Measurements from ENCODE around the gene FGD5. TPM values are rescaled to one million over a fixed set of nuclear protein-coding genes. Genes with fewer than 3 reads are reported as not detected.
"Not testable (repeated sequence)": the region's sequence is repeated elsewhere in the genome, so short reads cannot be mapped to it uniquely, and the experiment has no call there.

FGD5 gene
- total RNA-seq, 2 experiments from 2014 or later = 0.31 to 0.32 TPM

DNA sequence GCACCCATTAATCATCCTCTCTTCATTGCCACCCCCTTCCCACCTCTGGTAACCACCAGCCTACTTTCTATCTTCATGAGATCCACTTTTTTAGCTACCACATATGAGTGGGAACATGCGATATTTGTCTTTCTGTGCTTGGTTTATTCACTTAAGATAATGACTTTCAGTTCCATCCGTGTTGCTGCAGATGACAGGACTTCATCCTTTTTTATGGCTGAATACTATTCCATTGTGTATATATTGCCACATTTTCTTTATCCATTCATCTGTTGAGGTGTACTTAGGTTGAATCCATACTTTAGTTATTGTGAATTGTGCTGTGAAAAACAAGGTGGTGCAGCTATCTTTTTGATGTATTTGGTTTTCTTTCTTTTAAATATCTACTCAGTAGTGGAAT lies 75.3 kb downstream of the FGD5 start:
- Mint-ChIP-seq H3K4me3 (no peak overlapping the region), H3K4me1 (ENCODE audit: low read depth) (peaks cover 14% of the 10 kb centered on the region), H3K9me3 (ENCODE audit: insufficient read depth) (no peaks in the 10 kb centered on the region), H3K27me3 (ENCODE audit: low read depth) (peaks cover 58% of the 10 kb centered on the region), H3K36me3 (ENCODE audit: low read depth) (no peaks in the 10 kb centered on the region), H3K27ac (no peak overlapping the region)
- no peak for ATAC-seq
- no peak for DNase-seq
- POLR2A ChIA-PET = no interaction called here
- CTCF ChIA-PET = no interaction called here

GRCh38 chr3:14897266-14897665 lies 78.5 kb downstream of the FGD5 start:
- H3K27ac Mint-ChIP-seq = no peak overlapping the region
- peaks cover 45% of the 10 kb centered on the region for H3K27me3 Mint-ChIP-seq (ENCODE audit: low read depth)
- POLR2A ChIA-PET = no interaction called here
- no peak overlapping the region for H3K4me3 Mint-ChIP-seq
- no peaks in the 10 kb centered on the region for H3K9me3 Mint-ChIP-seq (ENCODE audit: insufficient read depth)
- H3K4me1 Mint-ChIP-seq (ENCODE audit: low read depth) = peaks cover 6% of the 10 kb centered on the region
- CTCF ChIA-PET = interaction anchor here (1.5 kb wide), 1 partner anchor 24 kb away, joined by 3 read pairs; no protein-coding TSS in a partner anchor
- ATAC-seq (no peak), DNase-seq (no peak)
- no peaks in the 10 kb centered on the region for H3K36me3 Mint-ChIP-seq (ENCODE audit: low read depth)

DNA sequence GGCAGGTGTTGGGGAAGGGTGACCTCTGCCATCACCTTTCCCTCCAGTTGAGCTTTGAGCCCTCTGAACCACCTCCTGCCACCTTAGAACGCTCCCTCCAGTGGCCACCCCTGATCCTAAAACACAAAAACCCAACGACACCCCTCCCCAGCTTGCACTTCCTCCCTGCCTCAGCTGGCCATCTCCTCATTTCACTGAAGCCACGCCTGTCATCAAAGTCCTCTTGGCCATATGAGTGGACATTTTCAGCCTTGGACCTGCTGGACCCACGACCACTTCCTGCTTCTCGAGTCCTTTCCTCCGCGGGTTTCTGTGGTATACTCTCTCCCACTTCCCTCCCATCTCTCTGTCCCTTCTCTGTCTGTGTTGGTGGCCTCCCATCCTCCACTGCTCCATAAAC lies 80.2 kb downstream of the FGD5 start:
- H3K4me3 Mint-ChIP-seq = no peak overlapping the region
- no peak for DNase-seq
- peak overlapping the region; percentile 27 for H3K27ac Mint-ChIP-seq
- ChIA-PET POLR2A (no interaction called here), CTCF (no interaction called here)
- peaks cover 44% of the 10 kb centered on the region for H3K27me3 Mint-ChIP-seq (ENCODE audit: low read depth)
- no peaks in the 10 kb centered on the region for H3K9me3 Mint-ChIP-seq (ENCODE audit: insufficient read depth)
- peaks cover 6% of the 10 kb centered on the region for H3K4me1 Mint-ChIP-seq (ENCODE audit: low read depth)
- no peaks in the 10 kb centered on the region for H3K36me3 Mint-ChIP-seq (ENCODE audit: low read depth)
- ATAC-seq = no peak

- DNase-seq (no peak), ATAC-seq (no peak)
- ChIA-PET CTCF (no interaction called here), POLR2A (no interaction called here)
- H3K27ac Mint-ChIP-seq = no peak overlapping the region
- no peak overlapping the region for H3K4me3 Mint-ChIP-seq
- no peaks in the 10 kb centered on the region for H3K9me3 Mint-ChIP-seq (ENCODE audit: insufficient read depth)
- no peaks in the 10 kb centered on the region for H3K36me3 Mint-ChIP-seq (ENCODE audit: low read depth)
- H3K27me3 Mint-ChIP-seq (ENCODE audit: low read depth) = peaks cover 39% of the 10 kb centered on the region
- H3K4me1 Mint-ChIP-seq (ENCODE audit: low read depth) = peaks cover 6% of the 10 kb centered on the region
Observed at GRCh38 chr3:14899993-14900618, 81.3 kb downstream of the FGD5 start.

DNA sequence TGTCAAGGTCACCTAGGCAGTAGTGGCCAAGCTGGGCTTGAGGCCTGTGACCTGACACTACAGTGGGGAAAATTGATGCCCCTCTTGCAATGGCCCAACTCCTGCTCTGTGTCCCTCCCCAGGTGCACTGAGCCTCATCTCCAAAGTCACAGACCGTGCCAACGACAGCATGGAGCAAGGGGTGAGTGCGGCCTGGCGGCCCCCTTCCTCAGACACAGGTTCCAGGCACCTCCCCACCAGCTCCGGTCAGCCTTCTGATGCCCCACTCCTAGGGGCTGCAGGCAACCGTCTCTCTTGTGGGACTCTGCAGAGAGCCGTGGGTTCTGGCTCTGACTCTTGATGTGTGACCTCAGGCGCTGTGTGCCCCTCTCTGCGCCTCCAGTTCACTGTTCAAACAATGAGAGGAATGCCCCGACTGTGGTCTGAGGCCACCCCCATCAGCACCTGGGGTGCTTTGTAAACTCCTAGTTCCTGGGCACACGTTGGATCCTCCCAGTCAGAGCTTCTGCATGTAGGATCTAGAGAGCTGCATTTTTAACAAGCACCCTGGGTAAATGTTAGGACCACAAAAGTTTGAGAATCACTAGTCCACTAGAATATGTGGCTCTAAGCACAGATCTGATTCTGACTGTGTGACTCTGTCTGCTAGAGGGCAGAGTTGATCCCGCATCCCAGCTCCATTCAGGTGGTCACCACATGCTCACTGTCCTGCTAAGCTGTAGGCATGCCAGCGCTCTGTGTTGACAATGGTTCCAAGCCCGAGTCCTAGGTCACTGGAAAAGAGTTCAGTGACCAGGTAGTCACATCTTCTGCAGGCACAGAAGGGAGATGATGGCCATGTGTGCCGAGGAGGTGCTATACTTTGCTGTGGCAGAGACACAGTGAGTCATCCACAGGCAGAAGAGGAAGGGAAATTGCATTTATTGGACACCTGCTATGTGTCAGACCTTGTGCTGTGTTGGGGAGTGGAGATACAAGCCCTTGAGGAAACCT lies 82.4 kb downstream of the FGD5 start:
- CTCF ChIA-PET = no interaction called here
- Mint-ChIP-seq H3K4me3 (no peak overlapping the region), H3K27me3 (ENCODE audit: low read depth) (peaks cover 35% of the 10 kb centered on the region), H3K4me1 (ENCODE audit: low read depth) (peaks cover 7% of the 10 kb centered on the region), H3K27ac (no peak overlapping the region), H3K9me3 (ENCODE audit: insufficient read depth) (no peaks in the 10 kb centered on the region), H3K36me3 (ENCODE audit: low read depth) (no peaks in the 10 kb centered on the region)
- no peak for ATAC-seq
- POLR2A ChIA-PET = no interaction called here
- no peak for DNase-seq

DNA sequence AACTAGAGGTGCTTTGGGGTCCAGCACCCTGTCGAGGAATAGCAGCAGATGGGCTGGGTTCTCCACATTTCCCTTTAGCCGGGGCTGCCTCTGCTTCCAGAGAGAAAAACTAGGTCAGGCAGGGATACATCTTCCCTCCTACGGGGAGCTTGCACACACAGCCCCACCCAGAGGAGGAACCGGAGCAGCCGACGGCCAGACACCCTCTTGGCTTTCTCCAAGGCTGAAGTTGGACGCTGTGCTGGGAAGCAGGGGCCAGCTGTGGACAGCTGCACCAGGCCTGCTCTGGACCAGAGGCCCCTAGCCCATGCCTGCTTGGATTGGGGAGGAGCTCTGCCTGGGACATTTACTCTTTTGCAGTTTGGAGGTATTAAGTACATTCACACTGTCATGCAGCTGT lies 84.0 kb downstream of the FGD5 start:
- H3K36me3 Mint-ChIP-seq (ENCODE audit: low read depth) = no peaks in the 10 kb centered on the region
- ChIA-PET CTCF (no interaction called here), POLR2A (no interaction called here)

GRCh38 chr3:14903501-14903900 lies 84.7 kb downstream of the FGD5 start:
- H3K9me3 Mint-ChIP-seq (ENCODE audit: insufficient read depth); POLR2A ChIA-PET; CTCF ChIA-PET; H3K27ac Mint-ChIP-seq; DNase-seq; H3K4me3 Mint-ChIP-seq; H3K36me3 Mint-ChIP-seq (ENCODE audit: low read depth); ATAC-seq: not testable (repeated sequence)
- H3K27me3 Mint-ChIP-seq (ENCODE audit: low read depth) = peaks cover 18% of the 10 kb centered on the region
- peaks cover 15% of the 10 kb centered on the region for H3K4me1 Mint-ChIP-seq (ENCODE audit: low read depth)

More for the DNA sequence above, 84.0 kb downstream of the FGD5 start:
- Mint-ChIP-seq H3K27ac (no peak overlapping the region), H3K27me3 (ENCODE audit: low read depth) (peaks cover 25% of the 10 kb centered on the region), H3K4me3 (no peak overlapping the region), H3K9me3 (ENCODE audit: insufficient read depth) (no peaks in the 10 kb centered on the region), H3K4me1 (ENCODE audit: low read depth) (peaks cover 15% of the 10 kb centered on the region)
- ATAC-seq = no peak
- DNase-seq = no peak

DNA sequence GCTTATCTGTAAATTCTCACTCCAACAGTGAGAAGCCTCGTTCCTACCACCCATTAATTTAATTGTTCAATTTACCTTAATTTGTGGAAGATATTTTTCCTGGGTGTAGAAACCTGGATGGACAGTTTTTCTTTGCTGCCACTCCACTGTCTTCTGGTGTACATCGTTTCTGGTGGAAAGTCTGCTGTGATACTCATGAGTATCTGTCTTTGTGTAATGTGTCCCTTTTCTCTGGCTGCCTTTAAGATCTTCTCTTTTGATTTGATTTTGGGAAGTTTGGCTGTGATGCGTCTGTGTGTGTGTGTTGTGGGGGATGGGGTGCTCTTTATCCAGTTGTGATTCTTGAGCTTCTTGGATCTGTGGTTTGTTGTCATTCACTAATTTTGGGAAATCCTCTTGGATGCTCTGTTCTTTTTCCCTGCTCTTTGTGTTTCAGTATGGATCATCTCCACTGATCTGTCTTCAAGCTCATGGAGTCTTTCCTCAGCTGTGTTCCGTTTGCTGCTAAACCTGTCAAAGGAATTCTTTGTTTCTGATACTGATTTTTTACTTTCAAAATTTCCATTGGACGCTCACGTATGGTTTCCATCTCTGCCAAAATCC lies 86.4 kb downstream of the FGD5 start:
- no peak overlapping the region for H3K4me3 Mint-ChIP-seq
- no peak overlapping the region for H3K27ac Mint-ChIP-seq
- ChIA-PET POLR2A (no interaction called here), CTCF (no interaction called here)
- H3K27me3 Mint-ChIP-seq (ENCODE audit: low read depth) = peaks cover 12% of the 10 kb centered on the region
- H3K9me3 Mint-ChIP-seq (ENCODE audit: insufficient read depth) = no peaks in the 10 kb centered on the region
- ATAC-seq (no peak), DNase-seq (no peak)
- H3K36me3 Mint-ChIP-seq (ENCODE audit: low read depth) = no peaks in the 10 kb centered on the region
- H3K4me1 Mint-ChIP-seq (ENCODE audit: low read depth) = peaks cover 9% of the 10 kb centered on the region

- ATAC-seq (no peak), DNase-seq (no peak)
- H3K27me3 Mint-ChIP-seq (ENCODE audit: low read depth) = peaks cover 11% of the 10 kb centered on the region
- CTCF ChIA-PET = no interaction called here
- H3K9me3 Mint-ChIP-seq (ENCODE audit: insufficient read depth) = no peaks in the 10 kb centered on the region
- H3K4me3 Mint-ChIP-seq = no peak overlapping the region
- POLR2A ChIA-PET = no interaction called here
- H3K4me1 Mint-ChIP-seq (ENCODE audit: low read depth) = peaks cover 9% of the 10 kb centered on the region
- no peak overlapping the region for H3K27ac Mint-ChIP-seq
- no peaks in the 10 kb centered on the region for H3K36me3 Mint-ChIP-seq (ENCODE audit: low read depth)
Observed at GRCh38 chr3:14906355-14906971, 87.7 kb downstream of the FGD5 start.

DNA sequence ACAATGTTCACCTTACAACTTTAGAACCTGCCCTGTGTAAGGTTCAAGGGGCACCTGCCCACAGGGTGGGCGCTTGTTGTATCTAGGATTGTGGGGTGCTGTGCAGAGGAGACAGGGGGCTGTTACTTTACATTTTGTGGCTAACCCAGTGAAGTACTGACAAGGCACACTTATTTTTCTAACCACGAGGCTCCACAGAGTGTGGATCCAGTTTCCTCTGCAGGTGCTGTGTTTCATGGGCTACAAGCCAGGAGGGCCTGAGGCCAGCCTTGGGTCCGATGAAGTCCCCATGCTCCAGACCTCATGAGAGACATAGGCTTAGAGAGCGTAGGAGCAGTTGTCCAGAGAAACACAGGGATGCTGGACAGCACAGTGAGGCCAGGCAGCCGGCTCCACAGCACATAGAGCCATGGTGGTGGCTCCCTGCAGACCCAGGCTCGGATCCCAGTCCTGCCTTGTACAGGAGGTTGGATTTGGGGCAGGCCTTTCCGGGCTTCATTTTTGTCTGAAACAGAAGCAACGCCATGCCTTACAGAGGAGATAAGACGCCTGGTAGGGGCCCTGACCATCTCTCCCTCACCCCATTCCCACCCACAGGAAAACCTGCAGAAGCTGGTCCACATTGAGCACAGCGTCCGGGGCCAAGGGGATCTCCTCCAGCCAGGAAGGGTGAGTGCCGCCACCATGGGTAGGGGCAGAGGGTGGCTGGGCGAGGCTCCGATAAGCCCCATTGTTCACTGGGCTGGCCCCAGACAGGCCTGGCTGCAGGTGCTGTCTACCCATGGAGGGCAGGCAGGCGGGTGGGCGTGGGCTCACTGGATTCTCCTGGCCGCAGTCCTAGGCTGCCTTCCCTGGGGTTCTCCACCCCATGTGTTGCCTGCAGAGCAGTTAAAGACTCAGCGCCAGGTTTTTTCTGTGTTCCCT lies 88.5 kb downstream of the FGD5 start:
- Mint-ChIP-seq H3K27ac (no peak overlapping the region), H3K27me3 (ENCODE audit: low read depth) (peaks cover 15% of the 10 kb centered on the region), H3K4me1 (ENCODE audit: low read depth) (peaks cover 9% of the 10 kb centered on the region), H3K36me3 (ENCODE audit: low read depth) (no peaks in the 10 kb centered on the region), H3K9me3 (ENCODE audit: insufficient read depth) (no peaks in the 10 kb centered on the region), H3K4me3 (no peak overlapping the region)
- no peak for DNase-seq
- ATAC-seq = no peak
- ChIA-PET POLR2A (no interaction called here), CTCF (no interaction called here)

- no peak for ATAC-seq
- H3K4me1 Mint-ChIP-seq (ENCODE audit: low read depth) = peaks cover 9% of the 10 kb centered on the region
- ChIA-PET CTCF (no interaction called here), POLR2A (no interaction called here)
- no peaks in the 10 kb centered on the region for H3K36me3 Mint-ChIP-seq (ENCODE audit: low read depth)
- H3K27me3 Mint-ChIP-seq (ENCODE audit: low read depth) = peaks cover 15% of the 10 kb centered on the region
- no peaks in the 10 kb centered on the region for H3K9me3 Mint-ChIP-seq (ENCODE audit: insufficient read depth)
- no peak for DNase-seq
- no peak overlapping the region for H3K4me3 Mint-ChIP-seq
- H3K27ac Mint-ChIP-seq = no peak overlapping the region
Observed at GRCh38 chr3:14909250-14909649, 90.5 kb downstream of the FGD5 start.

Data from activated CD8-positive, alpha-beta T cell treated with anti-CD3 and anti-CD28 coated beads, Interleukin-2, amount 10 ng/mL, durations not matched to agents 7 days and 5 days (primary cell).